AG09319 (cell line): Measurements from ENCODE around the gene POU2AF1.

Source experiments
- DNase-seq: peaks from one replicate; pipeline ENCODE4 v3.0.0-alpha.2; 2010; ENCODE audit warnings: low read depth; ENCODE audit errors: extremely low read depth
- CTCF ChIP-seq: IDR thresholded peaks from 2 replicates; pipeline ENCODE4 v1.5.1; 2011; ENCODE audit warnings: low read depth, mild to moderate bottlenecking, inconsistent platforms, low read length, moderate library complexity

POU2AF1 gene

GRCh38 chr11:111360150-111361043 lies 18.7 kb downstream of the POU2AF1 start:
- TF ChIP-seq CTCF: no peak
- DNase-seq: no peak

GRCh38 chr11:111359223-111360149 lies 19.6 kb downstream of the POU2AF1 start:
- no peak for TF ChIP-seq CTCF
- no peak for DNase-seq

- TF ChIP-seq CTCF: no peak
- DNase-seq: no peak
These were observed 20.8 kb downstream of the POU2AF1 start for GRCh38 chr11:111358038-111359001.

GRCh38 chr11:111357150-111358037 lies 21.7 kb downstream of the POU2AF1 start:
- TF ChIP-seq CTCF: no peak; the same call in 1 of the 2 replicates
- DNase-seq: no peak

GRCh38 chr11:111356660-111357048 lies 22.4 kb downstream of the POU2AF1 start:
- no peak for TF ChIP-seq CTCF
- no peak for DNase-seq
